HG03520 (cell line): ENCODE data around the gene PLSCR4.
"Not testable (repeated sequence)": the region's sequence is repeated elsewhere in the genome, so short reads cannot be mapped to it uniquely, and the experiment has no call there.

Experiments
- ATAC-seq: cut with Tn5 transposase; IDR thresholded peaks from one replicate; pipeline ENCODE4 v1.9.1; 2021; ENCODE audit warnings: mild to moderate bottlenecking, moderate library complexity; ENCODE audit not compliant: unreplicated experiment

PLSCR4 gene

GRCh38 chr3:146250449-146251382 lies at the start of gene PLSCR4:
TSS of gene PLSCR4 (minus strand) at chr3:146251105. CDS start at chr3:146222071, 29,034 bp downstream.
- ATAC-seq: peak; percentile 60

GRCh38 chr3:146293401-146293800 lies 42.5 kb upstream of the PLSCR4 start:
- ATAC-seq: not testable (repeated sequence)

- ATAC-seq: no peak
These were observed 33.0 kb upstream of the PLSCR4 start for GRCh38 chr3:146283781-146284445.

- no peak for ATAC-seq
These were observed 30.0 kb upstream of the PLSCR4 start for GRCh38 chr3:146280864-146281263.

GRCh38 chr3:146279951-146280350 lies 29.0 kb upstream of the PLSCR4 start:
- no peak for ATAC-seq

- ATAC-seq: no peak
These were observed 28.1 kb upstream of the PLSCR4 start for GRCh38 chr3:146279013-146279412.

GRCh38 chr3:146277953-146278631 lies 27.2 kb upstream of the PLSCR4 start:
- ATAC-seq: no peak

- ATAC-seq: no peak
These were observed 24.6 kb upstream of the PLSCR4 start for GRCh38 chr3:146275476-146275875.

GRCh38 chr3:146274833-146275232 lies 23.9 kb upstream of the PLSCR4 start:
- ATAC-seq: no peak

GRCh38 chr3:146273721-146274407 lies 23.0 kb upstream of the PLSCR4 start:
- ATAC-seq: no peak

- no peak for ATAC-seq
These were observed 20.3 kb upstream of the PLSCR4 start for GRCh38 chr3:146271180-146271579.

- ATAC-seq: no peak
These were observed 18.4 kb upstream of the PLSCR4 start for GRCh38 chr3:146269271-146269670.

GRCh38 chr3:146268535-146269219 lies 17.8 kb upstream of the PLSCR4 start:
- ATAC-seq: no peak

GRCh38 chr3:146265720-146266119 lies 14.8 kb upstream of the PLSCR4 start:
- no peak for ATAC-seq

- no peak for ATAC-seq
These were observed 11.6 kb upstream of the PLSCR4 start for GRCh38 chr3:146262371-146263110.

- no peak for ATAC-seq
These were observed 9.1 kb upstream of the PLSCR4 start for GRCh38 chr3:146259880-146260589.

- ATAC-seq: no peak
These were observed 6.1 kb upstream of the PLSCR4 start for GRCh38 chr3:146256851-146257486.

- ATAC-seq: not testable (repeated sequence)
These were observed 1.5 kb upstream of the PLSCR4 start for GRCh38 chr3:146252445-146252844.
